ENCODE data around the gene DARS2. TPM values are rescaled to one million over a fixed set of nuclear protein-coding genes. Genes with fewer than 3 reads are reported as not detected.

Gene DARS2
- total and polyA plus RNA-seq, 10 of the 15 experiments (the other 5 are each of a cell fraction or from before 2014, with no cell fraction given): 23.9 to 69.7 (median 37.3) TPM

DNA sequence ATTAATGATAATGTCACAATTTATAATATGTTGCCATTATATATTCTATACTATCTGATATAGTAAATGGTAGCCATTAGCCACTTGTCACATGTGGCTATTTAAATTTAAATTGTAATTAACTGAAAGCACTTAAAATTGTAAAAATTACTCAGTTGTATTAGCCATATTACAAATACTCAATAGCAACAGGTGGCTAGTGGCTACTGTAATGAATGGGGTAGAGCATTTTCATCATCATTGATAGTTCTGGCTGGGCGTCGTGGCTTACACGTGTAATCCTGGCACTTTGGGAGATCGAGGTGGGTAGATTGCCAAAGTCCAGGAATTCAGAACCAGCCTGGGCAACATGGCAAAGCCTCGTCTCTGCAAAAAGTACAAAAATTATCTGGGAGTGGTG lies 60.2 kb downstream of the DARS2 start:
- Histone ChIP-seq H3K79me2 (ENCODE audit: control insufficient read depth, insufficient read depth, low read length) (no peaks in the 10 kb centered on the region), H2AFZ (ENCODE audit: control insufficient read depth, low read depth, low read length) (no peak overlapping the region), H3K4me3 (no peak overlapping the region), H3K9ac (ENCODE audit: control insufficient read depth, insufficient read depth, low read length) (no peak overlapping the region), H3K27me3 (replicated peaks in 1 of 2; ENCODE audit: control insufficient read depth in 2 of 2, insufficient read depth in 2 of 2, low read length in 1 of 2) (no peaks in the 10 kb centered on the region), H3K4me1 (ENCODE audit: control insufficient read depth, insufficient read depth, low read length) (no peaks in the 10 kb centered on the region), H3K36me3 (ENCODE audit: control insufficient read depth in 2 of 2, insufficient read depth in 2 of 2, low read length in 1 of 2) (peaks cover 0 to 2% of the 10 kb centered on the region in 2 experiments; a peak in 2 of 4 replicates), H3K27ac (ENCODE audit: control insufficient read depth, insufficient read depth) (no peak overlapping the region), H3K4me2 (ENCODE audit: control insufficient read depth, insufficient read depth) (no peak overlapping the region), H4K20me1 (ENCODE audit: control insufficient read depth, insufficient read depth) (no peaks in the 10 kb centered on the region), H3K9me3 (replicated peaks; ENCODE audit: control insufficient read depth, insufficient read depth, low read length) (no peaks in the 10 kb centered on the region)
- ChIA-PET POLR2A (no interaction called here), SMC1A (ENCODE audit: uncharacterized antibody, unreplicated experiment) (interaction anchor here (1.0 kb wide), 1 partner anchor 11 kb away, joined by 3 read pairs; no protein-coding TSS in a partner anchor), RAD21 (ENCODE audit: unreplicated experiment) (no interaction called here), CTCF (no interaction called here)
- FAIRE-seq (no peak), ATAC-seq (no peak), DNase-seq (ENCODE audit: low read depth, low spot score) (no peak)
- in situ Hi-C loops (cut with MboI) (no loop called here), intact Hi-C loops (cut with micrococcal nuclease; ENCODE audit: unreplicated experiment) (no loop called here)
- no TSS peak for BruUV-seq (replicated peaks)
- 98% methylated on average over 5 of the region's 5 CpGs for WGBS (ENCODE audit: insufficient coverage, insufficient replicate concordance, low lambda C conversion rate, missing lambda C conversion rate)
- TF ChIP-seq SKIL (IDR thresholded peaks at IDR 0.05; ENCODE audit: low read depth, poor library complexity, severe bottlenecking) (no peak), RB1 (IDR thresholded peaks at IDR 0.05; ENCODE audit: borderline replicate concordance) (no peak), TCF7 (IDR thresholded peaks at IDR 0.05; ENCODE audit: borderline replicate concordance) (no peak), MAX (IDR thresholded peaks at IDR 0.05; ENCODE audit: low read depth, low read length) (no peak), REST (IDR thresholded peaks at IDR 0.05; ENCODE audit: low read depth, low read length) (no peak), STAT1 (conservative IDR thresholded peaks at IDR 0.05) (no peak), SMARCA5 (IDR thresholded peaks at IDR 0.05) (no peak), PAX5 (IDR thresholded peaks at IDR 0.05; ENCODE audit: borderline replicate concordance, low read depth, low read length) (no peak)
- TF ChIP-seq, protein P1, sequence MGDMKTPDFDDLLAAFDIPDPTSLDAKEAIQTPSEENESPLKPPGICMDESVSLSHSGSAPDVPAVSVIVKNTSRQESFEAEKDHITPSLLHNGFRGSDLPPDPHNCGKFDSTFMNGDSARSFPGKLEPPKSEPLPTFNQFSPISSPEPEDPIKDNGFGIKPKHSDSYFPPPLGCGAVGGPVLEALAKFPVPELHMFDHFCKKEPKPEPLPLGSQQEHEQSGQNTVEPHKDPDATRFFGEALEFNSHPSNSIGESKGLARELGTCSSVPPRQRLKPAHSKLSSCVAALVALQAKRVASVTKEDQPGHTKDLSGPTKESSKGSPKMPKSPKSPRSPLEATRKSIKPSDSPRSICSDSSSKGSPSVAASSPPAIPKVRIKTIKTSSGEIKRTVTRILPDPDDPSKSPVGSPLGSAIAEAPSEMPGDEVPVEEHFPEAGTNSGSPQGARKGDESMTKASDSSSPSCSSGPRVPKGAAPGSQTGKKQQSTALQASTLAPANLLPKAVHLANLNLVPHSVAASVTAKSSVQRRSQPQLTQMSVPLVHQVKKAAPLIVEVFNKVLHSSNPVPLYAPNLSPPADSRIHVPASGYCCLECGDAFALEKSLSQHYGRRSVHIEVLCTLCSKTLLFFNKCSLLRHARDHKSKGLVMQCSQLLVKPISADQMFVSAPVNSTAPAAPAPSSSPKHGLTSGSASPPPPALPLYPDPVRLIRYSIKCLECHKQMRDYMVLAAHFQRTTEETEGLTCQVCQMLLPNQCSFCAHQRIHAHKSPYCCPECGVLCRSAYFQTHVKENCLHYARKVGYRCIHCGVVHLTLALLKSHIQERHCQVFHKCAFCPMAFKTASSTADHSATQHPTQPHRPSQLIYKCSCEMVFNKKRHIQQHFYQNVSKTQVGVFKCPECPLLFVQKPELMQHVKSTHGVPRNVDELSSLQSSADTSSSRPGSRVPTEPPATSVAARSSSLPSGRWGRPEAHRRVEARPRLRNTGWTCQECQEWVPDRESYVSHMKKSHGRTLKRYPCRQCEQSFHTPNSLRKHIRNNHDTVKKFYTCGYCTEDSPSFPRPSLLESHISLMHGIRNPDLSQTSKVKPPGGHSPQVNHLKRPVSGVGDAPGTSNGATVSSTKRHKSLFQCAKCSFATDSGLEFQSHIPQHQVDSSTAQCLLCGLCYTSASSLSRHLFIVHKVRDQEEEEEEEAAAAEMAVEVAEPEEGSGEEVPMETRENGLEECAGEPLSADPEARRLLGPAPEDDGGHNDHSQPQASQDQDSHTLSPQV (IDR thresholded peaks at IDR 0.05): no peak
- TF ChIP-seq, protein P2, sequence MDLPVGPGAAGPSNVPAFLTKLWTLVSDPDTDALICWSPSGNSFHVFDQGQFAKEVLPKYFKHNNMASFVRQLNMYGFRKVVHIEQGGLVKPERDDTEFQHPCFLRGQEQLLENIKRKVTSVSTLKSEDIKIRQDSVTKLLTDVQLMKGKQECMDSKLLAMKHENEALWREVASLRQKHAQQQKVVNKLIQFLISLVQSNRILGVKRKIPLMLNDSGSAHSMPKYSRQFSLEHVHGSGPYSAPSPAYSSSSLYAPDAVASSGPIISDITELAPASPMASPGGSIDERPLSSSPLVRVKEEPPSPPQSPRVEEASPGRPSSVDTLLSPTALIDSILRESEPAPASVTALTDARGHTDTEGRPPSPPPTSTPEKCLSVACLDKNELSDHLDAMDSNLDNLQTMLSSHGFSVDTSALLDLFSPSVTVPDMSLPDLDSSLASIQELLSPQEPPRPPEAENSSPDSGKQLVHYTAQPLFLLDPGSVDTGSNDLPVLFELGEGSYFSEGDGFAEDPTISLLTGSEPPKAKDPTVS (IDR thresholded peaks at IDR 0.05; ENCODE audit: low read depth, low read length): no peak

All from GM12878 (cell line).